Glutamatergic neuron (in vitro differentiated cells): ENCODE measurements around the gene TYMP. TPM values are rescaled to one million over a fixed set of nuclear protein-coding genes. Genes with fewer than 3 reads are reported as not detected.
A peak's percentile ranks its signal among the peaks of the same experiment; 100 is the strongest.

Experiments used
- DNase-seq: peaks from one replicate; pipeline ENCODE4 v3.0.0; 2022
- H3K27ac Mint-ChIP-seq: one replicate; pipeline ENCODE4 v1.8.0; 2020; ENCODE audit warnings: mild to moderate bottlenecking, mixed read lengths, inconsistent platforms; ENCODE audit not compliant: unreplicated experiment
- H3K27me3 Mint-ChIP-seq: one replicate; pipeline ENCODE4 v1.8.0; 2020; ENCODE audit warnings: mild to moderate bottlenecking, moderate library complexity, mixed read lengths, inconsistent platforms; ENCODE audit not compliant: unreplicated experiment
- H3K36me3 Mint-ChIP-seq: one replicate; pipeline ENCODE4 v1.8.0; 2020; ENCODE audit warnings: mild to moderate bottlenecking, mixed read lengths, inconsistent platforms; ENCODE audit not compliant: unreplicated experiment
- H3K4me1 Mint-ChIP-seq: one replicate; pipeline ENCODE4 v1.8.0; 2020; ENCODE audit warnings: mild to moderate bottlenecking, low read depth, mixed read lengths, inconsistent platforms; ENCODE audit not compliant: unreplicated experiment
- H3K4me3 Mint-ChIP-seq: one replicate; pipeline ENCODE4 v1.8.0; 2020; ENCODE audit warnings: mild to moderate bottlenecking, mixed read lengths, inconsistent platforms; ENCODE audit not compliant: unreplicated experiment
- H3K9me3 Mint-ChIP-seq: one replicate; pipeline ENCODE4 v1.8.0; 2020; ENCODE audit warnings: mild to moderate bottlenecking, moderate library complexity, mixed read lengths, inconsistent platforms; ENCODE audit not compliant: unreplicated experiment
- CTCF ChIP-seq: fragments of 200-600 bp; sonication (generic); IDR thresholded peaks from one replicate; pipeline ENCODE4 v1.5.0; 2021; ENCODE audit not compliant: partially characterized antibody, unreplicated experiment
- total RNA-seq: library from RNA; stranded (reverse); fragmentation: NEBNext Ultra II Directional; extraction: Animal tissue kit (Norgen Biotek cat#: 25700); gene quantifications from one replicate; pipeline ENCODE4 v1.2.1, GENCODE V29; 2021; ENCODE audit not compliant: unreplicated experiment

TYMP gene
- total RNA-seq, 1 donor from 2014 or later = 1.2 TPM

DNA sequence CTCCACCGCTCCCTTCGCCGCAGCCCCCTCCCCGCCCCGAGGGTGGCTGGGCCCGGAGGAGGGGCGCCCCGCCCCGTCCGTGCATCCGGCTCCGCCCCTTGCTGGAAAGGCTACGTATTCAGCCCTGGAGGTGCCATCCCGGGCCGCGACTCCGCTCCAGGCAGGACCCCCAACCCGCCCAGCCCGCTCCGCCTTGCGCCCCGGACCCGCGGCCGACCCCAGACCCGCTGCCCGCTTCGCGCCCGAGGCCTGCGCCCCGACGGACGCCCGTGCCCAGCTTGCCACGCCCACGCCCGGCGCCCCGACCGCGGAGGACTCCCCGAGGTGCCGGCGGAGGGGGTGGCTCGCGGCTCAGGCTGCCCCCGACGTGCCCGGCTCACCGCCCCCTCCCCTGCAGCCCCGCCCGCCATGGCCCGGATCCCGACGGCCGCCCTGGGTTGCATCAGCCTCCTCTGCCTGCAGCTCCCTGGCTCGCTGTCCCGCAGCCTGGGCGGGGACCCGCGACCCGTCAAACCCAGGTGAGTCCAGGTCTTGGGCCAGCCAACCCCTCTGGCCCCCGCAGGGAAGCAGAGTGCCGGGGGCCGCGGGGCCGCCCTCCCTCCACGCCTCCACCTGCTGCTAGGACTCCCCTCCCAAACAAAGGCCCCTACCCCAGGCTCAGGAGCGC is 48.2 kb downstream of the TYMP start, which contains the start of gene ADM2:
ADM2 (plus strand) TSS at position 104 of the 667 bp plus-strand sequence; CDS start at position 409, 305 bp downstream.
- Mint-ChIP-seq H3K4me3 (peak within 1 kb of the TSS; percentile 78), H3K4me1 (peaks cover 10% of the 10 kb centered on the region), H3K27me3 (peaks cover 21% of the 10 kb centered on the region), H3K27ac (peak within 1 kb of the TSS; percentile 38), H3K9me3 (peaks cover 14% of the 10 kb centered on the region), H3K36me3 (no peaks in the 10 kb centered on the region)
- DNase-seq = peak; percentile 78
- TF ChIP-seq CTCF = no peak

GRCh38 chr22:50481045-50481439 is 48.8 kb downstream of the TYMP start:
- TF ChIP-seq CTCF = no peak
- Mint-ChIP-seq H3K9me3 (peaks cover 16% of the 10 kb centered on the region), H3K27me3 (peaks cover 21% of the 10 kb centered on the region), H3K27ac (no peak overlapping the region), H3K4me3 (peak overlapping the region; percentile 55), H3K4me1 (peaks cover 11% of the 10 kb centered on the region), H3K36me3 (no peaks in the 10 kb centered on the region)
- no peak for DNase-seq

DNA sequence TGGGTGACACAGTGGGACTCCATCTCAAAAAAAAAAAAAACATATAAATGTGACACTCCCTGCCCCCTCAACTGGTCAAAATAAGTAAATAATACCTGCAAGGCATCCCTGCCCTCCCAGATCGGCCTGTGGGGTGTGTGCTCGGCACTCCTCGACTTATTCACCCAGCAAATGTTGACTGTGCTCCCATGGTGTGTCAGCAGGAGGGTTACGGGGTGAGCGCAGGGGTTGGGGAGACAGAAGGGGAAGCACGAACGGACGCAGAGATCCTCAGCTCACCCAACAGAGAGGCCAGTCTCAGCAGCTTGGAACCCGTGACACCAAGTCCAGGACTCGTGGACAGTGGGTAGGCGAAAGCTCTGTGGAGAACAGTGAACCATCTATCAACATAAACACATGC is 50.1 kb downstream of the TYMP start:
- TF ChIP-seq CTCF = no peak
- no peak for DNase-seq
- Mint-ChIP-seq H3K27me3 (peaks cover 20% of the 10 kb centered on the region), H3K36me3 (no peaks in the 10 kb centered on the region), H3K4me1 (peaks cover 15% of the 10 kb centered on the region), H3K9me3 (peaks cover 18% of the 10 kb centered on the region), H3K27ac (peak overlapping the region; percentile 48), H3K4me3 (peak overlapping the region; percentile 61)

GRCh38 chr22:50477923-50478322 is 51.9 kb downstream of the TYMP start:
- peaks cover 23% of the 10 kb centered on the region for H3K4me1 Mint-ChIP-seq

More at GRCh38 chr22:50477923-50478322, 51.9 kb downstream of the TYMP start:
- H3K27me3 Mint-ChIP-seq = peaks cover 18% of the 10 kb centered on the region
- H3K9me3 Mint-ChIP-seq = peaks cover 25% of the 10 kb centered on the region
- peak; percentile 25 for DNase-seq
- H3K4me3 Mint-ChIP-seq = no peak overlapping the region
- no peak for TF ChIP-seq CTCF
- peak overlapping the region; percentile 17 for H3K27ac Mint-ChIP-seq
- no peaks in the 10 kb centered on the region for H3K36me3 Mint-ChIP-seq
